ENCODE measurements around the gene GABBR2. TPM values are rescaled to one million over a fixed set of nuclear protein-coding genes. Genes with fewer than 3 reads are reported as not detected.
A peak's percentile ranks its signal among the peaks of the same experiment; 100 is the strongest.

The GABBR2 gene
- total and polyA plus RNA-seq, 9 of the 15 experiments (the other 6 are each of a cell fraction or from before 2014, with no cell fraction given) = 0.15 to 1.9 (median 0.32) TPM

GRCh38 chr9:98401140-98402018 is 307.4 kb downstream of the GABBR2 start:
- no peak for FAIRE-seq
- Histone ChIP-seq H3K4me3 (no peak overlapping the region), H3K27me3 (ENCODE audit: control insufficient read depth in 2 of 2, insufficient read depth in 2 of 2, low read length in 2 of 2) (no peaks in the 10 kb centered on the region), H4K20me1 (replicated peaks; ENCODE audit: control insufficient read depth, insufficient read depth, low read length) (no peaks in the 10 kb centered on the region; the same call in 1 of the 2 replicates), H3K9ac (ENCODE audit: insufficient read depth in 1 of 2, low read depth in 2 of 2, low read length in 2 of 2) (no peak overlapping the region), H3K27ac (ENCODE audit: extremely low read depth, low read depth, low read length) (no peak overlapping the region), H3K79me2 (ENCODE audit: control insufficient read depth, insufficient read depth, low read length) (no peaks in the 10 kb centered on the region), H3K4me1 (replicated peaks in 1 of 2; ENCODE audit: control insufficient read depth in 2 of 2, insufficient read depth in 2 of 2, low read length in 2 of 2) (no peaks in the 10 kb centered on the region; a peak in 1 of 5 replicates), H3K9me3 (replicated peaks; ENCODE audit: control insufficient read depth, insufficient read depth, low read depth, low read length) (no peaks in the 10 kb centered on the region), H3K9me1 (ENCODE audit: control insufficient read depth, insufficient read depth, low read length) (no peaks in the 10 kb centered on the region), H3K36me3 (ENCODE audit: control insufficient read depth, insufficient read depth, low read length) (no peaks in the 10 kb centered on the region), H2AFZ (ENCODE audit: low read depth, low read length) (peak overlapping the region; percentile 26; the same call in 1 of the 2 replicates), H3K4me2 (ENCODE audit: insufficient read depth, low read length) (no peak overlapping the region)
- TF ChIP-seq KDM1A (IDR thresholded peaks at IDR 0.05) (0 out of 4 replicates have a peak, but pooled peaks of 1 of the 2 experiments have one; percentile 28), BCOR (IDR thresholded peaks at IDR 0.05) (peak; percentile 76), ZNF318 (IDR thresholded peaks at IDR 0.05; ENCODE audit: borderline replicate concordance in 1 of 2, low read depth in 1 of 2) (no peak), HNRNPUL1 (IDR thresholded peaks at IDR 0.05; ENCODE audit: low read length) (no peak), ADNP (tag; IDR thresholded peaks at IDR 0.05) (peak; percentile 73; the same call in 1 of the 2 replicates), PKNOX1 (IDR thresholded peaks at IDR 0.05) (peak; percentile 79), ZNF175 (CRISPR knock-in tag; IDR thresholded peaks at IDR 0.05; ENCODE audit: low read depth) (no peak), NFIC (IDR thresholded peaks at IDR 0.05) (peak; percentile 82), RBM25 (IDR thresholded peaks at IDR 0.05; ENCODE audit: low read depth, low read length, severe bottlenecking) (peak; percentile 77), SMAD4 (CRISPR knock-in tag; conservative IDR thresholded peaks at IDR 0.05) (no peak)
- intact Hi-C loops (cut with micrococcal nuclease) (no loop called here), in situ Hi-C loops (cut with MboI) (no loop called here)
- BruUV-seq (replicated peaks) = no TSS peak
- DNase-seq (ENCODE audit: extremely low read depth in 1 of 4, low spot score in 3 of 4) = peak in 1 of 4 experiments; percentile 25
- WGBS (ENCODE audit: insufficient coverage, low coverage, missing lambda C conversion rate) = 41% methylated on average over 11 of the region's 11 CpGs
- POLR2A ChIA-PET = interaction anchor here (0.6 kb wide), 1 partner anchor 173 kb away, joined by 3 read pairs; no protein-coding TSS in a partner anchor
- CTCF ChIA-PET (ENCODE audit: low intra/inter-chr PET ratio) = no interaction called here
- ATAC-seq = peak; percentile 49; the same call in 1 of the 3 replicates

Data from K562 (cell line).